CD4-positive, alpha-beta T cell treated with Interferon alpha-2 for 1 hour (primary cell): ENCODE measurements around the gene TNS3.

ENCODE experiments used
- DNase-seq, 2 donors: peaks; one replicate each; pipeline ENCODE4 v3.0.0-alpha.2; 2020 to 2022

TNS3 gene

DNA sequence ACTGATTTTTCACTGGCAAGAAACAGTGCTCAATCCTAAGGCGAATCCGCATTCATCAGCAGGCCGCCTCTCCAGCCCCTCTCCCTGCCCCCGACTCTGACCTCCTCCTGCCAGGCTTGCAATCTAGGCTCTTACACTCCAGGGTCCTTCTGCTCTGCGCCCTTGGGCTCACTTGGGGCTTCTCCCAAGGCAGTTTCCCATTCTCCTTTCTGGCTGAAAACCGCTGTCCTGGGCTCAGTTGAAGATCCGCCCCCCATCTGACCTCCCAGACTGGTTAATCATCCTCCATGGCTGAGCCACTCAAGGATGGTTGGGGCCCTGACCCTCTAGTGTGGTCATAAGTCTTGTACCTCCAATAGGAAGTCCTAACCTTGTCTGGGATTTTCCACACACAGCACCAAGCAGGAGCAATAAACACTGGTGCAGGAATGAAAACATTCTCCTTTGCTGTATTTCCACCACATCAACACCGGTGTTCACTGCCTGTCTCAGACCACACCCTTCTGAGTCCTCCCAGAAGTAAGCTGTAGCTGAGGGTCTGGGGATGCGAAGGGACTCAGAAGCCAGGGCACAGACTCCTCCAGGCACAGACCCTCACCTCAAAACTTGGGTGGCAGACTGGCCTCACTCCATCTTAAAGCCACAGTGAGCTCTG, 42.4 kb downstream of the TNS3 start:
- no peak for DNase-seq

DNA sequence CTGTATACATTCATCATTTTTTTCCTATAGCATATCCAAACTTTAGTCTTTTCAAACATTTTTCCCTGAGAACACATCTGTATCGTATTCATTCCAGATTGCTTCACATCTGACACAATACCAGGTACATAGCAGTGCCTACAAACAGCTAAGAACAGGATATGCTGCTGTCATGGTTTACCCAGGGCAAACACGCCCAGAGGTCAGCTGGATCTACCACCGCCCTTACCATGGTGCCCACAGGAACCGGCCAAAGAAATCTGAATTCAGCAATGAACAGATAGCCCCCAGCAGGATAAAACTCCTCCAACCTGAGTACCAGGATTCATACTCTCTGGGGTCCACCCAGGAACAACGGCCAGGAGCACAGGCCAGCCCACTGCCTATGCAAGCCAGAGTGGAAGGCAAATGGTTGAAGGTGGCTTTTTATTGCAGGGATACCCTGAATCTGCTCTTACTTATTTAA, 43.0 kb downstream of the TNS3 start:
- DNase-seq: no peak

DNA sequence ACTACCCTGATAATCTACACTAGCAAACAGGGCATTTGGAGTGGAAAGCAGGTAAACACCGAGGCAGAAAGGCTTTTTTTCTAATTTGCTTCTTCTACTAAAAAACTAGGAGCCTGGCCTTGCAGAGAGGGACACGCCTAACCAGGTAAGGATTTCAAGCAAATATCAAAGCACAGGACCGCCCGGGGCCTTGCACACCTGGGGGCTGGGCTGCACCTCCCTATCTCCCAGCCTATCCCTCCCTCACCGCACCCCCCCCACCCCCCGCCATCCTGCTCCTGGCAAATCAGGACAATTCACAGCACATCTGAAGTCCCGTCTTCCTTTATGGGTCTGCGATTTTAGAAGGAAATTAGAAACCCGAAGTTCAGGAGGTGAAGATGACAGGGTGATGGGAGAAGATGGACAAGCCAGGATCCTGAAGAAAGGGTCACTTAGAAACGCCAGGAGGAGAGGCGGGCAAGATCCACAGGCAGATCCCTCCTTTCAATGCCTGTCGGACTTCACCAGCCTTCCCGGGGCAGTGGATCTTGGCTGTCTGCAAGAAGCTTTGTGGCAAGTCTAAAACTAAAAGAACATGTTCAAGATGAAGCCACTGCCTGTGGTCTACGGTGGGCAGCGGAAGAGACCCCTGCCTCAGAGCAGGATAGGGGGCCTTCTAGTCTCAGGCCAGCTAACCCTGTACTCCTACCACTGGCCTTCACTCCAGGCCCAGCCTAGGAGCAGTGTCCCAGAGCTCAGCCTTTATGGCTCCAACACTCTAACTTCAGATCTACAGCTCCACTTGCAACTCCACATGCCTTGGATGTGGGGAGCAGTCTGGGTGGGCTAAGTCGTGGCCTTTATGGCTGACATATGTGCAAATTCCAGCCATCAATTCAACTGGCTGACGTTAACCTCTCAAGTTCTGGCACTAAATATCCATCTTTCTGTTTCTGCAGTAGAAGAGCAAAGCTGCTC, 43.9 kb downstream of the TNS3 start:
- DNase-seq: no peak

DNA sequence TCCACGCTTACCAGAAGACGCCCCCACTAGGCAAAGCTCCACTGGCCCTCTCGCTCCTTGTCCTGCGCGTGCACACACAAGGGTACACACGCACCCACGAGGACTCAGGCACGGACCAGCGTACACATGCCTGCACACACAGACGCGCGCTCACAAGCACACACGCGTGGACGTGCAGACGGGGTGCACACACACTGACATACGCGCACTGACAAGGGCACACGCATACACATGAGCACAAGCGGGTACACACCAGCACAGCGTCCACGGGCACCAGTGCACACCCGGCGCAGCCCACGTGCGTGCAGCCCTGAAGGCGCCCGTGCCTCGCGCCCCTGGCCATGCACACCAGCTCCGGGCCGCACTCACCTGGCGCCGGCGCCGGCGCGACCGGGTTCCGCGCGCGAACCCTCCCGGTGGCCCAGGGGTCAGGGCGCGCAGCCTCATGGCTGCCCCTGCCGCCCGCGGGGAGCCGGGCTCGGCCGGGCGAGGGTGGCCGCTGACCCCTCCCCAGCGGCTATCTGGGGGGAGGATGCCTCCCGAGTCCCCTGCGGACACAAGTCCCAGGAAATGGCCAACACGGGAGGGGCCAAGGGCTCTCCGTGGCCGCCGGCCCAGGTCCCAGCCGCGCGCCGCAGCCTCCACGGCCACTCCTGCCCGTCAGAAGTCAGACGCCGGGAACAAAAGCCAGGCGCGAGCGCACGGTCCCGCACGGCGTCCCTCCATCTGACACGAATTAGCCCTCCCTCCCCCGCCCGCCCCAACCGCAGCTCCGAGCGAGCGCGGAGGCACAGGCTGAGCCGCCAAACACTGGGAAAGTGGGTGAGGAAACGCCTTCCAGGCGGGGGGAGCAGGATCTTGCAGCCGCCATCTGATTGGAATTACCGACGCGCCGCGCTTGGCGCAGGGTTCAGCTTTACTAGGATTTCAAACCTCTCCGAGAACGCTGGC, 45.0 kb downstream of the TNS3 start:
- no peak for DNase-seq

- DNase-seq: no peak
These were observed 45.9 kb downstream of the TNS3 start for GRCh38 chr7:47535704-47536628.

GRCh38 chr7:47535035-47535703, 46.7 kb downstream of the TNS3 start:
- DNase-seq: no peak

- no peak for DNase-seq
These were observed 47.4 kb downstream of the TNS3 start for GRCh38 chr7:47534322-47535034.

GRCh38 chr7:47531584-47532492, 50.1 kb downstream of the TNS3 start:
- DNase-seq: no peak

GRCh38 chr7:47529826-47530555, 51.9 kb downstream of the TNS3 start:
- no peak for DNase-seq

GRCh38 chr7:47529405-47529804, 52.5 kb downstream of the TNS3 start:
- no peak for DNase-seq

DNA sequence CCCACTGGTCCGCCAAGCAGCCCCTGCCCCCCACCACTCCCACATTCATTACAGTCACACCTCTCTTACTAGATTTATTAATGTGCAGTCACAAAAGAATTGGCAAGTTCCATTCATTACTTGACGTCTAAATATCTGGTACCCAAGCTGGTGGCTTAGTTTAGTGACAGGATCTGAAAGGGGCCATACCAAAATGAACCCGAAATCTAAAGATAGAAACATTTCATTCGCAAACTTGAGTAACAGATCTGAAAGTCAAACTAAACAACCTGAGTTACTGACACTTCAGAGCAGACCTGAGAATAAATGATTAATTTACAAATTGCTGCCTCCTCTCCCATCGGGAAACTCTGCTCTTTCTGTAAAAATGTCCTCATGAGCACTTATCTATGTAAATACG, 53.4 kb downstream of the TNS3 start:
- DNase-seq: no peak

- no peak for DNase-seq
These were observed 55.4 kb downstream of the TNS3 start for GRCh38 chr7:47526466-47526865.

- DNase-seq: no peak
These were observed 56.8 kb downstream of the TNS3 start for GRCh38 chr7:47525066-47525623.

- DNase-seq: no peak
These were observed 58.5 kb downstream of the TNS3 start for GRCh38 chr7:47523401-47523800.

GRCh38 chr7:47521816-47522561, 59.9 kb downstream of the TNS3 start:
- DNase-seq: no peak

DNA sequence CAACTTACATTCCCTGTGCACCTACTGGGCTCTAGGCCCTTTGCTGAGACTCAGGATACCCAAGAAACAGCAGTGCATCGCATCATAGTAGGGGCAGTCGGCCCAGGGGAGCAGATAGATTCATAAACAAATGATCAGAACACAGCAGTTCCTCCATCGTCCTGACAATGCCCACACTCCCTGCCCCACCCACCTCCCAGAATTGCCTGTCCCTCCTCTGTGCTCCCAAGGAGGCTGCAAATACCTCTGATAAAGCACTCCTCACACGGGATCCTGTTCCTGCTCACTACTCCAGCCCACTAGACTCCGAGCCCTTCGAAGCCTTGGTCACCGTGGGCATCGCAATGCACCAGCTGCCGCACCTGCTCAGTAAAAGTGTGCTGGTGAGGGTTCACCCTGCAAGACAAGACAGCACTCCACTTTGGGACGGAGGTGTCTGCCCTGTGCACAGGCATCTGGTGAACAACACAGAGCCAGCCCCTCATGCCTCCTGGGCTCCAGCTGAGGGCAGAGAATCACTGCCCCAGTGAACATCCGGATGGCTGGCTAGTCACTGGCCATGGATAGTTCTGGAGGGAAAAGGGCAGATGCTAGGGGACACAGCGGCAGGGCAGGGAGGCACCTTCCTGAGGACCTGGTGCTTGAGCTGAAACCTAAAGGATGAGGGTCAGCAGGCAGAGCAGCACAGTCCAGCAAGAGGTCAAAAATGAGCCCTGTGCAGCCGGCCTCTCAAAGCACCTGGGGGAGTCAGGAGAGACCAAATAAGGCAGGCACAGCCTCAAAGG, 60.7 kb downstream of the TNS3 start:
- DNase-seq: no peak

- no peak for DNase-seq
These were observed 61.5 kb downstream of the TNS3 start for GRCh38 chr7:47520406-47520805.
